EH (cell line): ENCODE data around the gene BTBD2.
A peak's percentile ranks its signal among the peaks of the same experiment; 100 is the strongest.

Experiments used
- DNase-seq: peaks from one replicate; pipeline ENCODE4 v3.0.0-alpha.2; 2015; ENCODE audit warnings: low read depth

The BTBD2 gene

GRCh38 chr19:2050991-2051772, 35.7 kb upstream of the BTBD2 start, which contains the start of gene MKNK2:
MKNK2 (minus strand) TSS chr19:2051244; CDS start chr19:2050851, 393 bp downstream.
- peak; percentile 86 for DNase-seq

- no peak for DNase-seq
Measured at GRCh38 chr19:2050349-2050990, 35.0 kb upstream of the BTBD2 start.

- DNase-seq, result peak; percentile 66
Measured at GRCh38 chr19:2049741-2050348, 34.3 kb upstream of the BTBD2 start.

GRCh38 chr19:2048959-2049740, 33.6 kb upstream of the BTBD2 start:
- DNase-seq, result peak; percentile 32

- DNase-seq, result no peak
Measured at GRCh38 chr19:2048104-2048958, 32.8 kb upstream of the BTBD2 start.

- DNase-seq, result peak; percentile 61
Measured at GRCh38 chr19:2047449-2048103, 32.1 kb upstream of the BTBD2 start.

- DNase-seq, result no peak
Measured at GRCh38 chr19:2047076-2047448, 31.5 kb upstream of the BTBD2 start.

GRCh38 chr19:2046046-2046907, 30.8 kb upstream of the BTBD2 start:
- no peak for DNase-seq

- DNase-seq, result no peak
Measured at GRCh38 chr19:2045501-2046045, 30.1 kb upstream of the BTBD2 start.

- DNase-seq, result no peak
Measured at GRCh38 chr19:2044709-2045500, 29.4 kb upstream of the BTBD2 start.

- no peak for DNase-seq
Measured at GRCh38 chr19:2043961-2044708, 28.6 kb upstream of the BTBD2 start.

GRCh38 chr19:2043251-2043641, 27.7 kb upstream of the BTBD2 start:
- DNase-seq, result no peak

GRCh38 chr19:2042485-2043250, 27.2 kb upstream of the BTBD2 start:
- DNase-seq, result no peak

- peak; percentile 72 for DNase-seq
Measured at GRCh38 chr19:2041683-2042484, 26.4 kb upstream of the BTBD2 start.

GRCh38 chr19:2041433-2041682, 25.8 kb upstream of the BTBD2 start:
- no peak for DNase-seq

- DNase-seq, result no peak
Measured at GRCh38 chr19:2040647-2041432, 25.3 kb upstream of the BTBD2 start.
